Cerebellar cortex (tissue), 1 donor: ENCODE measurements around the gene CA7.
"Not testable (repeated sequence)": the region's sequence is repeated elsewhere in the genome, so short reads cannot be mapped to it uniquely, and the experiment has no call there.

ENCODE experiments used
- DNase-seq: peaks from one replicate; pipeline ENCODE4 v3.0.0-alpha.2; 2015; ENCODE audit warnings: low spot score

Gene CA7

GRCh38 chr16:66846831-66847230, 2.6 kb downstream of the CA7 start:
- no peak for DNase-seq

GRCh38 chr16:66847533-66848067, 3.4 kb downstream of the CA7 start:
- DNase-seq, result no peak

GRCh38 chr16:66848172-66848571, 4.0 kb downstream of the CA7 start:
- no peak for DNase-seq

GRCh38 chr16:66849021-66849420, 4.8 kb downstream of the CA7 start:
- no peak for DNase-seq

- DNase-seq, result no peak
Measured at GRCh38 chr16:66849549-66849948, 5.3 kb downstream of the CA7 start.

- DNase-seq, result no peak
Measured at GRCh38 chr16:66850115-66850815, 6.1 kb downstream of the CA7 start.

- DNase-seq, result no peak
Measured at GRCh38 chr16:66851166-66851964, 7.2 kb downstream of the CA7 start.

GRCh38 chr16:66853261-66854139, 9.3 kb downstream of the CA7 start:
- DNase-seq, result no peak

GRCh38 chr16:66856184-66856730, 12.0 kb downstream of the CA7 start:
- DNase-seq, result no peak

- DNase-seq, result no peak
Measured at GRCh38 chr16:66856801-66857200, 12.6 kb downstream of the CA7 start.

- DNase-seq, result no peak
Measured at GRCh38 chr16:66857437-66857836, 13.2 kb downstream of the CA7 start.

GRCh38 chr16:66858740-66859396, 14.7 kb downstream of the CA7 start:
- DNase-seq, result peak; percentile 23

GRCh38 chr16:66859397-66860068, 15.3 kb downstream of the CA7 start:
- DNase-seq, result no peak

- DNase-seq, result no peak
Measured at GRCh38 chr16:66862023-66862520, 17.9 kb downstream of the CA7 start.

GRCh38 chr16:66863707-66864106, 19.5 kb downstream of the CA7 start:
- no peak for DNase-seq

- no peak for DNase-seq
Measured at GRCh38 chr16:66869424-66869823, 25.2 kb downstream of the CA7 start.

- not testable (repeated sequence) for DNase-seq
Measured at GRCh38 chr16:66871363-66871762, 27.1 kb downstream of the CA7 start.

GRCh38 chr16:66871840-66872239, 27.6 kb downstream of the CA7 start:
- no peak for DNase-seq

- no peak for DNase-seq
Measured at GRCh38 chr16:66872559-66872942, 28.3 kb downstream of the CA7 start.

- peak; percentile 87 for DNase-seq
Measured at GRCh38 chr16:66872943-66873684, 28.9 kb downstream of the CA7 start.
